HEK293 (cell line): ENCODE results near the gene HMGXB3.

ENCODE experiments used
- GLIS1 ChIP-seq: fragments of 450-650 bp; formaldehyde crosslinking; IDR thresholded peaks from 2 replicates; pipeline ENCODE4 v1.5.1; 2016; ENCODE audit warnings: missing biosample characterization, missing genetic modification characterization
- MYNN ChIP-seq: fragments of 450-650 bp; formaldehyde crosslinking; IDR thresholded peaks from 2 replicates; pipeline ENCODE4 v1.5.1; 2016; ENCODE audit warnings: missing biosample characterization, missing genetic modification characterization, borderline replicate concordance
- MZF1 ChIP-seq: fragments of 450-650 bp; formaldehyde crosslinking; IDR thresholded peaks from 2 replicates; pipeline ENCODE4 v1.5.1; 2017; ENCODE audit warnings: missing biosample characterization, missing genetic modification characterization, borderline replicate concordance
- PRDM1 ChIP-seq: fragments of 450-650 bp; formaldehyde crosslinking; IDR thresholded peaks from 2 replicates; pipeline ENCODE4; 2016; ENCODE audit warnings: missing biosample characterization, missing genetic modification characterization
- SP3 ChIP-seq: fragments of 450-650 bp; formaldehyde crosslinking; IDR thresholded peaks from 2 replicates; pipeline ENCODE4 v1.5.1; 2016; ENCODE audit warnings: missing biosample characterization, missing genetic modification characterization
- ZBTB8A ChIP-seq: fragments of 450-650 bp; formaldehyde crosslinking; IDR thresholded peaks from 2 replicates; pipeline ENCODE4 v1.5.1; 2016; ENCODE audit warnings: missing biosample characterization, missing genetic modification characterization
- ZFHX2 ChIP-seq: fragments of 450-650 bp; formaldehyde crosslinking; conservative IDR thresholded peaks from 2 replicates; pipeline ENCODE4 v1.5.1; 2016; ENCODE audit warnings: missing biosample characterization, missing genetic modification characterization
- ZFP37 ChIP-seq: fragments of 450-650 bp; formaldehyde crosslinking; IDR thresholded peaks from 2 replicates; pipeline ENCODE4 v1.5.1; 2016; ENCODE audit warnings: missing biosample characterization, missing genetic modification characterization
- ZNF121 ChIP-seq: fragments of 450-650 bp; formaldehyde crosslinking; IDR thresholded peaks from 2 replicates; pipeline ENCODE4 v1.5.1; 2016; ENCODE audit warnings: missing biosample characterization, missing genetic modification characterization
- ZNF132 ChIP-seq: fragments of 450-650 bp; formaldehyde crosslinking; IDR thresholded peaks from 2 replicates; pipeline ENCODE4 v1.5.1; 2017; ENCODE audit warnings: missing biosample characterization, missing genetic modification characterization, borderline replicate concordance
- ZNF140 ChIP-seq: fragments of 450-650 bp; formaldehyde crosslinking; IDR thresholded peaks from 2 replicates; pipeline ENCODE4 v1.5.1; 2016; ENCODE audit warnings: missing biosample characterization, missing genetic modification characterization
- ZNF169 ChIP-seq: fragments of 450-650 bp; formaldehyde crosslinking; IDR thresholded peaks from 2 replicates; pipeline ENCODE4 v1.5.1; 2016; ENCODE audit warnings: missing biosample characterization, missing genetic modification characterization
- ZNF175 ChIP-seq: fragments of 450-650 bp; formaldehyde crosslinking; IDR thresholded peaks from 2 replicates; pipeline ENCODE4 v1.5.1; 2016; ENCODE audit warnings: missing biosample characterization, missing genetic modification characterization
- ZNF292 ChIP-seq: fragments of 450-650 bp; formaldehyde crosslinking; IDR thresholded peaks from 2 replicates; pipeline ENCODE4 v1.5.1; 2016; ENCODE audit warnings: low read depth, missing biosample characterization, missing genetic modification characterization, borderline replicate concordance
- ZNF404 ChIP-seq: fragments of 450-650 bp; formaldehyde crosslinking; IDR thresholded peaks from 2 replicates; pipeline ENCODE4 v1.5.1; 2017; ENCODE audit warnings: missing biosample characterization, missing genetic modification characterization
- ZNF501 ChIP-seq: fragments of 450-650 bp; formaldehyde crosslinking; IDR thresholded peaks from 2 replicates; pipeline ENCODE4 v1.5.1; 2016; ENCODE audit warnings: missing biosample characterization, missing genetic modification characterization
- ZNF529 ChIP-seq: fragments of 450-650 bp; formaldehyde crosslinking; IDR thresholded peaks from 2 replicates; pipeline ENCODE4 v1.5.1; 2017; ENCODE audit warnings: missing genetic modification characterization, missing biosample characterization; ENCODE audit not compliant: insufficient replicate concordance
- ZNF530 ChIP-seq: fragments of 450-650 bp; formaldehyde crosslinking; IDR thresholded peaks from 2 replicates; pipeline ENCODE4 v1.5.1; 2016; ENCODE audit warnings: low read depth, missing biosample characterization, missing genetic modification characterization
- ZNF629 ChIP-seq: fragments of 450-650 bp; formaldehyde crosslinking; IDR thresholded peaks from 2 replicates; pipeline ENCODE4 v1.5.1; 2017; ENCODE audit warnings: missing biosample characterization, missing genetic modification characterization
- ZNF654 ChIP-seq: fragments of 450-650 bp; formaldehyde crosslinking; IDR thresholded peaks from 2 replicates; pipeline ENCODE4 v1.5.1; 2016; ENCODE audit warnings: low read depth, missing biosample characterization, missing genetic modification characterization
- ZNF701 ChIP-seq: fragments of 450-650 bp; formaldehyde crosslinking; IDR thresholded peaks from 2 replicates; pipeline ENCODE4 v1.5.1; 2016; ENCODE audit warnings: missing biosample characterization, missing genetic modification characterization
- ZNF830 ChIP-seq: fragments of 450-650 bp; IDR thresholded peaks from 2 replicates; pipeline ENCODE4 v1.5.0; 2018; ENCODE audit warnings: missing biosample characterization, missing genetic modification characterization, low read depth, mild to moderate bottlenecking, moderate library complexity
- TF ChIP-seq, protein P1 (sequence below): fragments of 450-650 bp; formaldehyde crosslinking; conservative IDR thresholded peaks from 2 replicates; pipeline ENCODE4 v1.5.1; 2016; ENCODE audit warnings: low read depth, missing biosample characterization, missing genetic modification characterization
- TF ChIP-seq, protein P2 (sequence below): fragments of 450-650 bp; formaldehyde crosslinking; IDR thresholded peaks from 2 replicates; pipeline ENCODE4 v1.5.1; 2016; ENCODE audit warnings: missing biosample characterization, missing genetic modification characterization, borderline replicate concordance
- TF ChIP-seq, protein P3 (sequence below): fragments of 450-650 bp; formaldehyde crosslinking; IDR thresholded peaks from 2 replicates; pipeline ENCODE4 v1.5.1; 2016; ENCODE audit warnings: missing biosample characterization, missing genetic modification characterization, low read depth
- TF ChIP-seq, protein P4 (sequence below): fragments of 450-650 bp; formaldehyde crosslinking; IDR thresholded peaks from 2 replicates; pipeline ENCODE4 v1.5.1; 2016; ENCODE audit warnings: missing biosample characterization, missing genetic modification characterization

The HMGXB3 gene

DNA sequence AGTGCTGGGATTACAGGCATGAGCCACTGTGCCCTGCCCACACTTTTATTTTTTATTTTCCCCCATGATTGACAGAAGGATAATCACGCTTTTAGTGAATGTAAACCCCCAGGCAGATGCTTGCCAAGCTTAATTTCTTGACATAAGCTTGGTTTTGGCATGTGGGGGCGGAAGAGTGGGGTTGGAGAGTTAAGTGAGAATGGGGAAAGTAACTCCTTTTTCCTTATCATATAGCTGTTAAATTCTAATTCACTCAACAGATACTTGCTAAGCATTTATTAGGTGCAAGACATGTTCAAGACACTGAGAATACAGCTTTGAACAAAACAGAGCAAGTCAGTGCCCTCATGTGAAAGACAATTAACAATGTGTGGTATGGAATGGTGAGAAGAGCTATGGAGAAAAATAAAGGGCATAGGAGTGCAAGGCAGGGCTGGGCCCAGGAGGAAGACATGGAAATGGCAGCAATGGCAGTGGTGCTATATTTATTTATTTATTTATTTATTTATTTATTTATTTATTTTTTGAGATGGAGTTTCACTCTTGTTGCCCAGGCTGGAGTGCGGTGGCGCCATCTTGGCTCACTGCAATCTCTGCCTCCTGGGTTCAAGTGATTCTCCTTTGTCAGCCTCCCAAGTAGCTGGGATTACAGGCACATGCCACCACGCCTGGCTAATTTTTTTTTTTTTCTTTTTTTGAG is 37.8 kb upstream of the HMGXB3 start (continued):
- TF ChIP-seq, protein P1, sequence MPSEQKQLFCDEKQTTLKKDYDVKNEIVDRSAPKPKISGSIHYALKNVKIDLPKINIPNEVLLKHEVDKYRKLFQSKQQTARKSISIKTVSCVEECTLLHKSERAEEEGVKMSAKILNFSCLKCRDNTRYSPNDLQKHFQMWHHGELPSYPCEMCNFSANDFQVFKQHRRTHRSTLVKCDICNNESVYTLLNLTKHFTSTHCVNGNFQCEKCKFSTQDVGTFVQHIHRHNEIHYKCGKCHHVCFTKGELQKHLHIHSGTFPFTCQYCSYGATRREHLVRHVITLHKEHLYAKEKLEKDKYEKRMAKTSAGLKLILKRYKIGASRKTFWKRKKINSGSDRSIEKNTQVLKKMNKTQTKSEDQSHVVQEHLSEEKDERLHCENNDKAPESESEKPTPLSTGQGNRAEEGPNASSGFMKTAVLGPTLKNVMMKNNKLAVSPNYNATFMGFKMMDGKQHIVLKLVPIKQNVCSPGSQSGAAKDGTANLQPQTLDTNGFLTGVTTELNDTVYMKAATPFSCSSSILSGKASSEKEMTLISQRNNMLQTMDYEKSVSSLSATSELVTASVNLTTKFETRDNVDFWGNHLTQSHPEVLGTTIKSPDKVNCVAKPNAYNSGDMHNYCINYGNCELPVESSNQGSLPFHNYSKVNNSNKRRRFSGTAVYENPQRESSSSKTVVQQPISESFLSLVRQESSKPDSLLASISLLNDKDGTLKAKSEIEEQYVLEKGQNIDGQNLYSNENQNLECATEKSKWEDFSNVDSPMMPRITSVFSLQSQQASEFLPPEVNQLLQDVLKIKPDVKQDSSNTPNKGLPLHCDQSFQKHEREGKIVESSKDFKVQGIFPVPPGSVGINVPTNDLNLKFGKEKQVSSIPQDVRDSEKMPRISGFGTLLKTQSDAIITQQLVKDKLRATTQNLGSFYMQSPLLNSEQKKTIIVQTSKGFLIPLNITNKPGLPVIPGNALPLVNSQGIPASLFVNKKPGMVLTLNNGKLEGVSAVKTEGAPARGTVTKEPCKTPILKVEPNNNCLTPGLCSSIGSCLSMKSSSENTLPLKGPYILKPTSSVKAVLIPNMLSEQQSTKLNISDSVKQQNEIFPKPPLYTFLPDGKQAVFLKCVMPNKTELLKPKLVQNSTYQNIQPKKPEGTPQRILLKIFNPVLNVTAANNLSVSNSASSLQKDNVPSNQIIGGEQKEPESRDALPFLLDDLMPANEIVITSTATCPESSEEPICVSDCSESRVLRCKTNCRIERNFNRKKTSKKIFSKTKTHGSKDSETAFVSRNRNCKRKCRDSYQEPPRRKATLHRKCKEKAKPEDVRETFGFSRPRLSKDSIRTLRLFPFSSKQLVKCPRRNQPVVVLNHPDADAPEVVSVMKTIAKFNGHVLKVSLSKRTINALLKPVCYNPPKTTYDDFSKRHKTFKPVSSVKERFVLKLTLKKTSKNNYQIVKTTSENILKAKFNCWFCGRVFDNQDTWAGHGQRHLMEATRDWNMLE (tag by site-specific recombination) = peak; percentile 98
- TF ChIP-seq ZNF132 = no peak
- TF ChIP-seq ZNF121 = 0 out of 2 replicates have a peak, but pooled peaks have one; percentile 28
- peak; percentile 70 for TF ChIP-seq ZNF529
- peak; percentile 53; the same call in 1 of the 2 replicates for TF ChIP-seq ZNF501
- peak; percentile 69; the same call in 1 of the 2 replicates for TF ChIP-seq ZNF292 (tag by site-specific recombination)
- TF ChIP-seq ZNF830 (tag by site-specific recombination) = no peak
- TF ChIP-seq ZFHX2 (tag by site-specific recombination) = no peak
- TF ChIP-seq ZNF140 (tag by site-specific recombination) = peak; percentile 97
- TF ChIP-seq, protein P2, sequence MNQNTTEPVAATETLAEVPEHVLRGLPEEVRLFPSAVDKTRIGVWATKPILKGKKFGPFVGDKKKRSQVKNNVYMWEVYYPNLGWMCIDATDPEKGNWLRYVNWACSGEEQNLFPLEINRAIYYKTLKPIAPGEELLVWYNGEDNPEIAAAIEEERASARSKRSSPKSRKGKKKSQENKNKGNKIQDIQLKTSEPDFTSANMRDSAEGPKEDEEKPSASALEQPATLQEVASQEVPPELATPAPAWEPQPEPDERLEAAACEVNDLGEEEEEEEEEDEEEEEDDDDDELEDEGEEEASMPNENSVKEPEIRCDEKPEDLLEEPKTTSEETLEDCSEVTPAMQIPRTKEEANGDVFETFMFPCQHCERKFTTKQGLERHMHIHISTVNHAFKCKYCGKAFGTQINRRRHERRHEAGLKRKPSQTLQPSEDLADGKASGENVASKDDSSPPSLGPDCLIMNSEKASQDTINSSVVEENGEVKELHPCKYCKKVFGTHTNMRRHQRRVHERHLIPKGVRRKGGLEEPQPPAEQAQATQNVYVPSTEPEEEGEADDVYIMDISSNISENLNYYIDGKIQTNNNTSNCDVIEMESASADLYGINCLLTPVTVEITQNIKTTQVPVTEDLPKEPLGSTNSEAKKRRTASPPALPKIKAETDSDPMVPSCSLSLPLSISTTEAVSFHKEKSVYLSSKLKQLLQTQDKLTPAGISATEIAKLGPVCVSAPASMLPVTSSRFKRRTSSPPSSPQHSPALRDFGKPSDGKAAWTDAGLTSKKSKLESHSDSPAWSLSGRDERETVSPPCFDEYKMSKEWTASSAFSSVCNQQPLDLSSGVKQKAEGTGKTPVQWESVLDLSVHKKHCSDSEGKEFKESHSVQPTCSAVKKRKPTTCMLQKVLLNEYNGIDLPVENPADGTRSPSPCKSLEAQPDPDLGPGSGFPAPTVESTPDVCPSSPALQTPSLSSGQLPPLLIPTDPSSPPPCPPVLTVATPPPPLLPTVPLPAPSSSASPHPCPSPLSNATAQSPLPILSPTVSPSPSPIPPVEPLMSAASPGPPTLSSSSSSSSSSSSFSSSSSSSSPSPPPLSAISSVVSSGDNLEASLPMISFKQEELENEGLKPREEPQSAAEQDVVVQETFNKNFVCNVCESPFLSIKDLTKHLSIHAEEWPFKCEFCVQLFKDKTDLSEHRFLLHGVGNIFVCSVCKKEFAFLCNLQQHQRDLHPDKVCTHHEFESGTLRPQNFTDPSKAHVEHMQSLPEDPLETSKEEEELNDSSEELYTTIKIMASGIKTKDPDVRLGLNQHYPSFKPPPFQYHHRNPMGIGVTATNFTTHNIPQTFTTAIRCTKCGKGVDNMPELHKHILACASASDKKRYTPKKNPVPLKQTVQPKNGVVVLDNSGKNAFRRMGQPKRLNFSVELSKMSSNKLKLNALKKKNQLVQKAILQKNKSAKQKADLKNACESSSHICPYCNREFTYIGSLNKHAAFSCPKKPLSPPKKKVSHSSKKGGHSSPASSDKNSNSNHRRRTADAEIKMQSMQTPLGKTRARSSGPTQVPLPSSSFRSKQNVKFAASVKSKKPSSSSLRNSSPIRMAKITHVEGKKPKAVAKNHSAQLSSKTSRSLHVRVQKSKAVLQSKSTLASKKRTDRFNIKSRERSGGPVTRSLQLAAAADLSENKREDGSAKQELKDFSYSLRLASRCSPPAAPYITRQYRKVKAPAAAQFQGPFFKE (tag by site-specific recombination) = no peak
- TF ChIP-seq ZNF701 (tag by site-specific recombination) = no peak
- peak; percentile 48; the same call in 1 of the 2 replicates for TF ChIP-seq MYNN (tag by site-specific recombination)
- TF ChIP-seq, protein P3, sequence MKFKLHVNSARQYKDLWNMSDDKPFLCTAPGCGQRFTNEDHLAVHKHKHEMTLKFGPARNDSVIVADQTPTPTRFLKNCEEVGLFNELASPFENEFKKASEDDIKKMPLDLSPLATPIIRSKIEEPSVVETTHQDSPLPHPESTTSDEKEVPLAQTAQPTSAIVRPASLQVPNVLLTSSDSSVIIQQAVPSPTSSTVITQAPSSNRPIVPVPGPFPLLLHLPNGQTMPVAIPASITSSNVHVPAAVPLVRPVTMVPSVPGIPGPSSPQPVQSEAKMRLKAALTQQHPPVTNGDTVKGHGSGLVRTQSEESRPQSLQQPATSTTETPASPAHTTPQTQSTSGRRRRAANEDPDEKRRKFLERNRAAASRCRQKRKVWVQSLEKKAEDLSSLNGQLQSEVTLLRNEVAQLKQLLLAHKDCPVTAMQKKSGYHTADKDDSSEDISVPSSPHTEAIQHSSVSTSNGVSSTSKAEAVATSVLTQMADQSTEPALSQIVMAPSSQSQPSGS = no peak
- no peak for TF ChIP-seq ZNF169 (tag by site-specific recombination)
- peak; percentile 92 for TF ChIP-seq ZFP37 (tag by site-specific recombination)
- TF ChIP-seq GLIS1 (tag by site-specific recombination) = 0 out of 2 replicates have a peak, but pooled peaks have one; percentile 4
- peak; percentile 51; the same call in 1 of the 2 replicates for TF ChIP-seq ZNF530 (tag by site-specific recombination)
- no peak for TF ChIP-seq ZNF175 (tag by site-specific recombination)
- peak; percentile 42; the same call in 1 of the 2 replicates for TF ChIP-seq SP3
- TF ChIP-seq ZBTB8A = peak; percentile 85
- peak; percentile 56 for TF ChIP-seq ZNF654 (tag by site-specific recombination)
- TF ChIP-seq, protein P4, sequence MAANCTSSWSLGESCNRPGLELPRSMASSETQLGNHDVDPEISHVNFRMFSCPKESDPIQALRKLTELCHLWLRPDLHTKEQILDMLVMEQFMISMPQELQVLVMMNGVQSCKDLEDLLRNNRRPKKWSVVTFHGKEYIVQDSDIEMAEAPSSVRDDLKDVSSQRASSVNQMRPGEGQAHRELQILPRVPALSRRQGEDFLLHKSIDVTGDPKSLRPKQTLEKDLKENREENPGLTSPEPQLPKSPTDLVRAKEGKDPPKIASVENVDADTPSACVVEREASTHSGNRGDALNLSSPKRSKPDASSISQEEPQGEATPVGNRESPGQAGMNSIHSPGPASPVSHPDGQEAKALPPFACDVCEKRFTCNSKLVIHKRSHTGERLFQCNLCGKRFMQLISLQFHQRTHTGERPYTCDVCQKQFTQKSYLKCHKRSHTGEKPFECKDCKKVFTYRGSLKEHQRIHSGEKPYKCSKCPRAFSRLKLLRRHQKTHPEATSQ (tag by site-specific recombination) = no peak
- peak; percentile 49; the same call in 1 of the 2 replicates for TF ChIP-seq MZF1
- TF ChIP-seq ZNF404 (tag by site-specific recombination) = peak; percentile 92
- TF ChIP-seq ZNF629 = peak; percentile 73; the same call in 1 of the 2 replicates
- peak; percentile 69 for TF ChIP-seq PRDM1 (tag by site-specific recombination)
